Liver (tissue), 3 donors: ENCODE data around the gene EGR2.

Experiments used
- EGR1 ChIP-seq, 2 donors: IDR thresholded peaks; 2 replicates each; pipeline ENCODE4 v1.6.1; 2016 to 2018; ENCODE audit warnings: antibody characterized with exemption in 2 of 2, low read depth in 2 of 2
- FOXA1 ChIP-seq: IDR thresholded peaks from 2 replicates; pipeline ENCODE4 v1.6.1; 2016; ENCODE audit warnings: antibody characterized with exemption
- FOXA2 ChIP-seq: IDR thresholded peaks from 2 replicates; pipeline ENCODE4 v1.6.1; 2016; ENCODE audit warnings: antibody characterized with exemption
- GABPA ChIP-seq, 2 donors: IDR thresholded peaks in 1 of 2; conservative IDR thresholded peaks in 1 of 2; 2 replicates each; pipeline ENCODE4 v1.6.1; 2016; ENCODE audit warnings: antibody characterized with exemption in 2 of 2, mild to moderate bottlenecking in 1 of 2, moderate library complexity in 1 of 2
- JUND ChIP-seq, 2 donors: IDR thresholded peaks; 2 replicates each; pipeline ENCODE4 v1.6.1; 2016; ENCODE audit warnings: antibody characterized with exemption in 2 of 2
- RAD21 ChIP-seq, 2 donors: IDR thresholded peaks; 2 replicates each; pipeline ENCODE4 v1.6.1; 2016; ENCODE audit warnings: antibody characterized with exemption in 2 of 2, mild to moderate bottlenecking in 2 of 2
- SP1 ChIP-seq: IDR thresholded peaks from 2 replicates; pipeline ENCODE4 v1.6.1; 2018; ENCODE audit warnings: antibody characterized with exemption, mild to moderate bottlenecking
- TAF1 ChIP-seq: conservative IDR thresholded peaks from 2 replicates; pipeline ENCODE4 v1.6.1; 2016; ENCODE audit warnings: antibody characterized with exemption, mild to moderate bottlenecking
- YY1 ChIP-seq: IDR thresholded peaks from 2 replicates; pipeline ENCODE4 v1.6.1; 2016; ENCODE audit warnings: antibody characterized with exemption, mild to moderate bottlenecking
- TF ChIP-seq, protein P1 (sequence below): fragments of 150-350 bp; IDR thresholded peaks from 2 replicates; pipeline ENCODE4 v1.5.1; 2017; ENCODE audit warnings: improper control_type of control experiment, low read depth, low read length; ENCODE audit not compliant: missing input control
- TF ChIP-seq, protein P2 (sequence below): IDR thresholded peaks from 2 replicates; pipeline ENCODE4 v1.6.1; 2016; ENCODE audit warnings: antibody characterized with exemption
- TF ChIP-seq, protein P3 (sequence below): IDR thresholded peaks from 2 replicates; pipeline ENCODE4 v1.6.1; 2016; ENCODE audit warnings: antibody characterized with exemption
- TF ChIP-seq, protein P4 (sequence below): IDR thresholded peaks from 2 replicates; pipeline ENCODE4 v1.6.1; 2016; ENCODE audit warnings: antibody characterized with exemption
- TF ChIP-seq, protein P5 (sequence below): IDR thresholded peaks from 2 replicates; pipeline ENCODE4 v1.6.1; 2016; ENCODE audit warnings: antibody characterized with exemption, mild to moderate bottlenecking
- donor health status: healthy.
- donor health status: healthy.

DNA sequence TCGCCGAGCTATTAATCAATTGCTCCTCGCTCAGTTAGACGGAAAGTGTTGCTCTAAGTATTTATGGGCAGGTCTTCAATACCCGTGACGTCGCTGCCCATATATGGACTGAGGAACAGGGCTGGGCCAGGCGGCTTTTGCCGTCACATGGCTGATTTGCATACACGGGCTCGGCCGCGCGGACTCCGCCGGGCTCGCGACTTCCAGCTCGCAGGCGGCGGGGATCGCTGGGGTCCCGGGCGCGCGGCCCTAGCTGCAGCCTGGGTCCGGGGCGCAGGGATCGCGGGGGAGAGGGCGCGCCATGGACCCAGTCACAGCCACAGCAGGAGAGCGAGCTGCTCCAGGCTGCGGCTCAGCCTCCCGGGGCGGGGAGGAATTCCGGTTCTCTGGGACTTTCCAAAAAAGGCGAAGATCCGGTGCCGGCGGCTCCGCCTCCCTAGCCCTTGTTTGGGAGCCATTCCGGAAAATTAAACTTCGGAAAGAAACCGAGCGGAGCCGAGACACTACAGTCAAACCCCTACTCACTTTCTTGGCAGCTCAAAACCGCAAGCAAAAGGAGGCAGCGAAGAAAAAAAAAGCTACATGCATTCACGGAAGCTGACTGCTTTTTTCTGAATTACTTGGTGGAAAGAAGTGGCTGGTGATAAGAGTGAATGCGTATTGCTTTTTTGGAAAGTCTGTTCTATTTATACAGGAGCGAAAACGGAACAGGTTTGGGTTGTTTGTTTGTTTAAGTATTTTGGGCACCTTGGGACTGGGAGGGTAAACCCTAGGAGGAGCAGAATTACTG is at the start of gene EGR2:
- TF ChIP-seq, protein P1, sequence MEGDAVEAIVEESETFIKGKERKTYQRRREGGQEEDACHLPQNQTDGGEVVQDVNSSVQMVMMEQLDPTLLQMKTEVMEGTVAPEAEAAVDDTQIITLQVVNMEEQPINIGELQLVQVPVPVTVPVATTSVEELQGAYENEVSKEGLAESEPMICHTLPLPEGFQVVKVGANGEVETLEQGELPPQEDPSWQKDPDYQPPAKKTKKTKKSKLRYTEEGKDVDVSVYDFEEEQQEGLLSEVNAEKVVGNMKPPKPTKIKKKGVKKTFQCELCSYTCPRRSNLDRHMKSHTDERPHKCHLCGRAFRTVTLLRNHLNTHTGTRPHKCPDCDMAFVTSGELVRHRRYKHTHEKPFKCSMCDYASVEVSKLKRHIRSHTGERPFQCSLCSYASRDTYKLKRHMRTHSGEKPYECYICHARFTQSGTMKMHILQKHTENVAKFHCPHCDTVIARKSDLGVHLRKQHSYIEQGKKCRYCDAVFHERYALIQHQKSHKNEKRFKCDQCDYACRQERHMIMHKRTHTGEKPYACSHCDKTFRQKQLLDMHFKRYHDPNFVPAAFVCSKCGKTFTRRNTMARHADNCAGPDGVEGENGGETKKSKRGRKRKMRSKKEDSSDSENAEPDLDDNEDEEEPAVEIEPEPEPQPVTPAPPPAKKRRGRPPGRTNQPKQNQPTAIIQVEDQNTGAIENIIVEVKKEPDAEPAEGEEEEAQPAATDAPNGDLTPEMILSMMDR: no peak
- no peak for TF ChIP-seq FOXA1
- TF ChIP-seq, protein P2, sequence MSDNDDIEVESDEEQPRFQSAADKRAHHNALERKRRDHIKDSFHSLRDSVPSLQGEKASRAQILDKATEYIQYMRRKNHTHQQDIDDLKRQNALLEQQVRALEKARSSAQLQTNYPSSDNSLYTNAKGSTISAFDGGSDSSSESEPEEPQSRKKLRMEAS: no peak
- peak; percentile 43 for TF ChIP-seq TAF1
- peak; percentile 13 for TF ChIP-seq SP1
- TF ChIP-seq, protein P3, sequence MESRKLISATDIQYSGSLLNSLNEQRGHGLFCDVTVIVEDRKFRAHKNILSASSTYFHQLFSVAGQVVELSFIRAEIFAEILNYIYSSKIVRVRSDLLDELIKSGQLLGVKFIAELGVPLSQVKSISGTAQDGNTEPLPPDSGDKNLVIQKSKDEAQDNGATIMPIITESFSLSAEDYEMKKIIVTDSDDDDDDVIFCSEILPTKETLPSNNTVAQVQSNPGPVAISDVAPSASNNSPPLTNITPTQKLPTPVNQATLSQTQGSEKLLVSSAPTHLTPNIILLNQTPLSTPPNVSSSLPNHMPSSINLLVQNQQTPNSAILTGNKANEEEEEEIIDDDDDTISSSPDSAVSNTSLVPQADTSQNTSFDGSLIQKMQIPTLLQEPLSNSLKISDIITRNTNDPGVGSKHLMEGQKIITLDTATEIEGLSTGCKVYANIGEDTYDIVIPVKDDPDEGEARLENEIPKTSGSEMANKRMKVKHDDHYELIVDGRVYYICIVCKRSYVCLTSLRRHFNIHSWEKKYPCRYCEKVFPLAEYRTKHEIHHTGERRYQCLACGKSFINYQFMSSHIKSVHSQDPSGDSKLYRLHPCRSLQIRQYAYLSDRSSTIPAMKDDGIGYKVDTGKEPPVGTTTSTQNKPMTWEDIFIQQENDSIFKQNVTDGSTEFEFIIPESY: no peak
- TF ChIP-seq YY1: peak; percentile 77
- no peak for TF ChIP-seq EGR1 (IDR thresholded peaks at IDR 0.05; ENCODE audit: low read depth in 2 of 2)
- TF ChIP-seq, protein P4, sequence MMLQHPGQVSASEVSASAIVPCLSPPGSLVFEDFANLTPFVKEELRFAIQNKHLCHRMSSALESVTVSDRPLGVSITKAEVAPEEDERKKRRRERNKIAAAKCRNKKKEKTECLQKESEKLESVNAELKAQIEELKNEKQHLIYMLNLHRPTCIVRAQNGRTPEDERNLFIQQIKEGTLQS: no peak
- no peak for TF ChIP-seq JUND (IDR thresholded peaks at IDR 0.05)
- TF ChIP-seq RAD21 (IDR thresholded peaks at IDR 0.05): no peak
- TF ChIP-seq, protein P5, sequence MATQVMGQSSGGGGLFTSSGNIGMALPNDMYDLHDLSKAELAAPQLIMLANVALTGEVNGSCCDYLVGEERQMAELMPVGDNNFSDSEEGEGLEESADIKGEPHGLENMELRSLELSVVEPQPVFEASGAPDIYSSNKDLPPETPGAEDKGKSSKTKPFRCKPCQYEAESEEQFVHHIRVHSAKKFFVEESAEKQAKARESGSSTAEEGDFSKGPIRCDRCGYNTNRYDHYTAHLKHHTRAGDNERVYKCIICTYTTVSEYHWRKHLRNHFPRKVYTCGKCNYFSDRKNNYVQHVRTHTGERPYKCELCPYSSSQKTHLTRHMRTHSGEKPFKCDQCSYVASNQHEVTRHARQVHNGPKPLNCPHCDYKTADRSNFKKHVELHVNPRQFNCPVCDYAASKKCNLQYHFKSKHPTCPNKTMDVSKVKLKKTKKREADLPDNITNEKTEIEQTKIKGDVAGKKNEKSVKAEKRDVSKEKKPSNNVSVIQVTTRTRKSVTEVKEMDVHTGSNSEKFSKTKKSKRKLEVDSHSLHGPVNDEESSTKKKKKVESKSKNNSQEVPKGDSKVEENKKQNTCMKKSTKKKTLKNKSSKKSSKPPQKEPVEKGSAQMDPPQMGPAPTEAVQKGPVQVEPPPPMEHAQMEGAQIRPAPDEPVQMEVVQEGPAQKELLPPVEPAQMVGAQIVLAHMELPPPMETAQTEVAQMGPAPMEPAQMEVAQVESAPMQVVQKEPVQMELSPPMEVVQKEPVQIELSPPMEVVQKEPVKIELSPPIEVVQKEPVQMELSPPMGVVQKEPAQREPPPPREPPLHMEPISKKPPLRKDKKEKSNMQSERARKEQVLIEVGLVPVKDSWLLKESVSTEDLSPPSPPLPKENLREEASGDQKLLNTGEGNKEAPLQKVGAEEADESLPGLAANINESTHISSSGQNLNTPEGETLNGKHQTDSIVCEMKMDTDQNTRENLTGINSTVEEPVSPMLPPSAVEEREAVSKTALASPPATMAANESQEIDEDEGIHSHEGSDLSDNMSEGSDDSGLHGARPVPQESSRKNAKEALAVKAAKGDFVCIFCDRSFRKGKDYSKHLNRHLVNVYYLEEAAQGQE: no peak
- no peak for TF ChIP-seq FOXA2
- peak in 1 of 2 donors; percentile 44 for TF ChIP-seq GABPA (IDR thresholded peaks at IDR 0.05 in 1 of 2, conservative IDR thresholded peaks at IDR 0.05 in 1 of 2)
